Memory B cell (primary cell): ENCODE results near the gene C4orf54.

Source experiments
- ATAC-seq: fragments of 150-1000 bp; cut with Tn5 transposase; 2 replicates; pipeline ENCODE4 v1.10.0; 2021; ENCODE audit warnings: low read depth, mild to moderate bottlenecking, moderate library complexity
- DNase-seq, 2 donors: peaks; one replicate each; pipeline ENCODE4 v3.0.0; 2022; ENCODE audit warnings: low spot score in 2 of 2
- H3K27ac Mint-ChIP-seq: one replicate; pipeline ENCODE4 v1.8.0; 2022; ENCODE audit warnings: mild to moderate bottlenecking, moderate library complexity, mixed read lengths
- H3K27me3 Mint-ChIP-seq: one replicate; pipeline ENCODE4 v1.8.0; 2022; ENCODE audit warnings: mixed read lengths
- H3K36me3 Mint-ChIP-seq: one replicate; pipeline ENCODE4 v1.8.0; 2022; ENCODE audit warnings: mild to moderate bottlenecking, mixed read lengths
- H3K4me1 Mint-ChIP-seq: one replicate; pipeline ENCODE4 v1.8.0; 2022; ENCODE audit warnings: mixed read lengths
- H3K4me3 Mint-ChIP-seq: one replicate; pipeline ENCODE4 v1.8.0; 2022; ENCODE audit warnings: mild to moderate bottlenecking, moderate library complexity, mixed read lengths
- H3K9me3 Mint-ChIP-seq: one replicate; pipeline ENCODE4 v1.8.0; 2022; ENCODE audit warnings: mixed read lengths

C4orf54 gene

GRCh38 chr4:99624141-99624719 is 33.4 kb downstream of the C4orf54 start:
- Mint-ChIP-seq H3K27me3 (no peaks in the 10 kb centered on the region), H3K27ac (no peak overlapping the region), H3K36me3 (no peaks in the 10 kb centered on the region), H3K9me3 (no peaks in the 10 kb centered on the region), H3K4me3 (no peak overlapping the region), H3K4me1 (no peaks in the 10 kb centered on the region)
- ATAC-seq, result no peak
- DNase-seq, result no peak

- no peak overlapping the region for H3K27ac Mint-ChIP-seq
- no peak overlapping the region for H3K4me3 Mint-ChIP-seq
- DNase-seq (no peak), ATAC-seq (no peak)
- no peaks in the 10 kb centered on the region for H3K9me3 Mint-ChIP-seq
- no peaks in the 10 kb centered on the region for H3K36me3 Mint-ChIP-seq
- H3K4me1 Mint-ChIP-seq, result no peaks in the 10 kb centered on the region
- no peaks in the 10 kb centered on the region for H3K27me3 Mint-ChIP-seq
Observed at GRCh38 chr4:99622341-99622740, 35.3 kb downstream of the C4orf54 start.

GRCh38 chr4:99617374-99617773 is 40.3 kb downstream of the C4orf54 start:
- Mint-ChIP-seq H3K9me3 (no peaks in the 10 kb centered on the region), H3K36me3 (no peaks in the 10 kb centered on the region), H3K4me1 (no peaks in the 10 kb centered on the region), H3K4me3 (no peak overlapping the region), H3K27ac (no peak overlapping the region), H3K27me3 (peaks cover 2% of the 10 kb centered on the region)
- ATAC-seq (no peak), DNase-seq (no peak)

GRCh38 chr4:99615170-99615820 is 42.3 kb downstream of the C4orf54 start:
- peaks cover 2% of the 10 kb centered on the region for H3K27me3 Mint-ChIP-seq
- DNase-seq, result no peak
- no peak overlapping the region for H3K4me3 Mint-ChIP-seq
- H3K27ac Mint-ChIP-seq, result no peak overlapping the region
- no peaks in the 10 kb centered on the region for H3K4me1 Mint-ChIP-seq
- no peaks in the 10 kb centered on the region for H3K36me3 Mint-ChIP-seq
- ATAC-seq, result peak; percentile 27
- H3K9me3 Mint-ChIP-seq, result no peaks in the 10 kb centered on the region

GRCh38 chr4:99614491-99614890 is 43.1 kb downstream of the C4orf54 start:
- H3K27me3 Mint-ChIP-seq, result peaks cover 4% of the 10 kb centered on the region

DNA sequence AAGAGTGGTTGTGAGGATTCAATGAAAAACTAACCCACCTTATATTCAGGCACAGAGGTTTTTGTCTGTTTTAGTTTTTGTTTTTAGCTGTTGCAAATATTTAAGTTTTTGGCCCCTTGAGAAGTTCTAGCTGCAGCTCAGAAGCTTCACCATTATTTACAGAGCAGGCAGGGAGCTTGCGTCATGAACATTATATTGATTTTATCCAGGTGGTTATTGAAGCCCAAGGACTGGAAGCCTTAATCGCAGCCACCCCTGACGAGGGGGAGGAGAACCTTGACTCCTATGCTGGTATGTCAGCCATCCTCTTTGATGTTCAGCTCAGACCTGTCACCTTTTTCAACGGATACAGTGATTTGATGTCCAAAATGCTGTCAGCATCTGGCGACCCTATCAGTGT is 44.9 kb downstream of the C4orf54 start:
- Mint-ChIP-seq H3K36me3 (no peaks in the 10 kb centered on the region), H3K9me3 (no peaks in the 10 kb centered on the region), H3K27ac (no peak overlapping the region), H3K27me3 (peaks cover 5% of the 10 kb centered on the region), H3K4me1 (no peaks in the 10 kb centered on the region), H3K4me3 (no peak overlapping the region)
- ATAC-seq, result no peak
- DNase-seq, result no peak

More at GRCh38 chr4:99614491-99614890, 43.1 kb downstream of the C4orf54 start:
- no peaks in the 10 kb centered on the region for H3K9me3 Mint-ChIP-seq
- DNase-seq (no peak), ATAC-seq (no peak)
- no peaks in the 10 kb centered on the region for H3K36me3 Mint-ChIP-seq
- no peak overlapping the region for H3K27ac Mint-ChIP-seq
- no peak overlapping the region for H3K4me3 Mint-ChIP-seq
- no peaks in the 10 kb centered on the region for H3K4me1 Mint-ChIP-seq

DNA sequence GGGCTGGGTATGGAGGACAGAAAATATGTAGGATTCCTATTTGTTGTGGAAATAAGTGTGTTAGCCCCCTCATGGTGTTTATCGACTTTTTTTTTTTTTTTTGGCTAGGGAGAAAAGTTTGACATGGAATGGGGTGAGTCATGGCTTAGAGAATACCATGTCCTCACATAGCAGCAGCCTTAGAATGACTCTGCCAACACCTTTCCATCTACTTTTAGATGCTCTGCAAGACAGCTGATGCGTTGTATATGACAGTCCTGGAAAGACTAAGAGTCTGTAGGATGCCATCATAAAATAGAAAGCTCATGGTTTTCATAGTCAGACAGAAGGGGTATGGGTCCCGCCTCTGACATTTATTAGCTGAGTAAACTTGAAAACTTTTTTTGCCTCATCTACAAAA is 45.3 kb downstream of the C4orf54 start:
- Mint-ChIP-seq H3K27me3 (peaks cover 5% of the 10 kb centered on the region), H3K36me3 (no peaks in the 10 kb centered on the region), H3K4me3 (no peak overlapping the region), H3K9me3 (no peaks in the 10 kb centered on the region), H3K27ac (no peak overlapping the region), H3K4me1 (no peaks in the 10 kb centered on the region)
- DNase-seq, result no peak
- ATAC-seq, result no peak

DNA sequence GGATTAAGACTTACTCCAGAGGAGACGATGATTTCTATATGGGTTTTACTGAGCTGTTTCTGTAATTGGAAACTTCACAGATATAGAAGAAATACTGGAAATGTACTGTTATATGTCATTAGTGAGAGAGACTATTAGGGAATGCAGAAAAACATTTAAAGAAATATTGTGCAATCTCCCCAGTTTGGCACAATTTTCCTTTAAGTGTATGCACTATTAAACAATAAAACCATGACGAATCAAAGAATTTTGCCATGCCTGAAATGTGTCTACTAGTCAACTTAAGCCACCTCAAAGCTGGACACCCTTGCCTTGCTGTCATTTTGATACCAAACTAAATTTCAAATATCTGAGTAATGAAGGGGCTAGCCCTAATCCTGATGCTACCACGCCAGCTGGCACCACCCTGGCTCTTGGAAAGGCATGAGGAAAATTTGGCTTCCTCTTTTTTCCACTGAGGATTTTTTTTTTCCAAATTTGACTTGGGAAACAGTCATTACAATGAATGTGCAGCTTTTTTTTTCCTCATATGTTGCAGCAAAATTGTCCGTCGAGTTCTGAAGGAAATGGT is 46.9 kb downstream of the C4orf54 start:
- no peaks in the 10 kb centered on the region for H3K4me1 Mint-ChIP-seq
- no peak overlapping the region for H3K27ac Mint-ChIP-seq
- no peak for ATAC-seq
- no peak for DNase-seq
- no peaks in the 10 kb centered on the region for H3K9me3 Mint-ChIP-seq
- H3K4me3 Mint-ChIP-seq, result no peak overlapping the region
- no peaks in the 10 kb centered on the region for H3K36me3 Mint-ChIP-seq
- H3K27me3 Mint-ChIP-seq, result peaks cover 6% of the 10 kb centered on the region

- Mint-ChIP-seq H3K36me3 (no peaks in the 10 kb centered on the region), H3K4me3 (no peak overlapping the region), H3K4me1 (no peaks in the 10 kb centered on the region), H3K9me3 (no peaks in the 10 kb centered on the region), H3K27ac (no peak overlapping the region), H3K27me3 (peaks cover 7% of the 10 kb centered on the region)
- ATAC-seq, result no peak
- DNase-seq, result no peak
Observed at GRCh38 chr4:99608417-99608816, 49.2 kb downstream of the C4orf54 start.
